Hepatocyte (in vitro differentiated cells): ENCODE data around the gene OR2B6. TPM values are rescaled to one million over a fixed set of nuclear protein-coding genes. Genes with fewer than 3 reads are reported as not detected.

Experiments used
- DNase-seq: peaks from one replicate; pipeline ENCODE4 v3.0.0-alpha.2; 2016; ENCODE audit warnings: low spot score
- H2AFZ ChIP-seq: fragments of 200-600 bp; sonication (generic); 2 replicates; pipeline ENCODE4 v1.6.0; 2016; ENCODE audit warnings: antibody characterized with exemption, mild to moderate bottlenecking
- H3K27ac ChIP-seq: fragments of 200-600 bp; sonication (generic); 2 replicates; pipeline ENCODE4 v1.5.1; 2016; ENCODE audit warnings: mild to moderate bottlenecking
- H3K27me3 ChIP-seq: fragments of 200-600 bp; sonication (generic); 2 replicates; pipeline ENCODE4 v1.6.1; 2016
- H3K36me3 ChIP-seq: fragments of 200-600 bp; sonication (generic); replicated peaks from 2 replicates; pipeline ENCODE4 v1.5.1; 2016; ENCODE audit warnings: low read depth; ENCODE audit not compliant: insufficient read depth
- H3K4me1 ChIP-seq: fragments of 200-600 bp; sonication (generic); 2 replicates; pipeline ENCODE4 v1.5.1; 2016; ENCODE audit warnings: mild to moderate bottlenecking, moderate library complexity; ENCODE audit not compliant: insufficient read depth
- H3K4me2 ChIP-seq: fragments of 200-600 bp; sonication (generic); 2 replicates; pipeline ENCODE4 v1.6.0; 2016
- H3K4me3 ChIP-seq: fragments of 200-600 bp; sonication (generic); 2 replicates; pipeline ENCODE4 v1.5.1; 2016; ENCODE audit warnings: mild to moderate bottlenecking
- H3K79me2 ChIP-seq: fragments of 200-600 bp; sonication (generic); 2 replicates; pipeline ENCODE4 v1.6.0; 2017; ENCODE audit warnings: mild to moderate bottlenecking
- H3K9me2 ChIP-seq: fragments of 200-600 bp; sonication (generic); replicated peaks from 2 replicates; pipeline ENCODE4 v1.6.0; 2017; ENCODE audit warnings: mild to moderate bottlenecking; ENCODE audit not compliant: insufficient read depth
- H3K9me3 ChIP-seq: fragments of 200-600 bp; sonication (generic); 2 replicates; pipeline ENCODE4 v1.5.1; 2016; ENCODE audit warnings: low read depth, mild to moderate bottlenecking
- H4K20me1 ChIP-seq: fragments of 200-600 bp; sonication (generic); 2 replicates; pipeline ENCODE4 v1.6.0; 2016; ENCODE audit warnings: mild to moderate bottlenecking; ENCODE audit not compliant: insufficient read depth, poor library complexity, severe bottlenecking
- CTCF ChIP-seq: fragments of 200-600 bp; sonication (generic); IDR thresholded peaks from 2 replicates; pipeline ENCODE4 v1.5.1; 2016; ENCODE audit warnings: antibody characterized with exemption, mild to moderate bottlenecking; ENCODE audit not compliant: poor library complexity
- EZH2 ChIP-seq: fragments of 200-600 bp; sonication (generic); IDR thresholded peaks from 2 replicates; pipeline ENCODE4 v1.6.1; 2016; ENCODE audit warnings: antibody characterized with exemption, mild to moderate bottlenecking, borderline replicate concordance
- EZH2phosphoT487 ChIP-seq: fragments of 200-600 bp; sonication (generic); IDR thresholded peaks from one replicate; pipeline ENCODE4 v1.6.1; 2018; ENCODE audit warnings: antibody characterized with exemption, mild to moderate bottlenecking, low read depth, moderate library complexity; ENCODE audit not compliant: unreplicated experiment, severe bottlenecking
- WGBS: methylation state at CpG from one replicate; pipeline ENCODE4 v1.1.6; 2016; ENCODE audit warnings: low lambda C conversion rate; ENCODE audit errors: missing lambda C conversion rate; 5-methylcytosine and 5-hydroxymethylcytosine counted together
- polyA plus RNA-seq: library from polyadenylated mRNA; unstranded; fragments of >200 nt; fragmentation: Nextera tagmentation; extraction: Ambion mirVana; gene quantifications from 2 replicates; pipeline ENCODE4 v1.2.1, GENCODE V29; 2016
- total RNA-seq: library from RNA; depleted of rRNA; stranded (reverse); fragments of >200 nt; gene quantifications from 2 replicates; pipeline ENCODE4 v1.2.3, GENCODE V29; 2014

OR2B6 gene
- not detected in 2 replicates for total RNA-seq
- polyA plus RNA-seq = 0.17 TPM in 1 of 2 replicates, not detected in the other

DNA sequence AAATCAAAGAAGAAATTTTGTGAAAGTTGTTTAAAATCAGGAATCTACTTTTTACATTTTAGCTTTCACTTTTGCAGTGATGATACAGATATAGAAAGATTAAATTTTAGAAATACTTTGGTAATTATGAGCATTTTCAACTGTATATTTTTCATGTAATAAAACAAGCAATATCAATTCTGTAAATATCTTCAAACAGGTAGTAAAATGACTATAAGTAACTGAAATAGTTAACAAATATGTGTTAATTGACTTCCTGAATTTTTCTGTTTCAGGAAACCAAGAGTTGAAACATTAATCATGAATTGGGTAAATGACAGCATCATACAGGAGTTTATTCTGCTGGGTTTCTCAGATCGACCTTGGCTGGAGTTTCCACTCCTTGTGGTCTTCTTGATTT lies at the start of gene OR2B6:
TSS of gene OR2B6 (plus strand) at position 301 of the 400 bp plus-strand sequence. CDS start at position 301, 0 bp downstream.
- TF ChIP-seq CTCF = no peak
- Histone ChIP-seq H3K27me3 (peaks cover 11% of the 10 kb centered on the region), H3K27ac (no peak within 1 kb of the TSS), H3K4me2 (no peak within 1 kb of the TSS), H4K20me1 (no peaks in the 10 kb centered on the region), H3K4me1 (no peaks in the 10 kb centered on the region), H3K9me2 (no peaks in the 10 kb centered on the region), H2AFZ (no peak within 1 kb of the TSS), H3K79me2 (no peaks in the 10 kb centered on the region), H3K36me3 (no peaks in the 10 kb centered on the region), H3K4me3 (no peak within 1 kb of the TSS), H3K9me3 (no peaks in the 10 kb centered on the region)
- no peak for DNase-seq
- 79% methylated on average over 1 of the region's 1 CpG for WGBS

DNA sequence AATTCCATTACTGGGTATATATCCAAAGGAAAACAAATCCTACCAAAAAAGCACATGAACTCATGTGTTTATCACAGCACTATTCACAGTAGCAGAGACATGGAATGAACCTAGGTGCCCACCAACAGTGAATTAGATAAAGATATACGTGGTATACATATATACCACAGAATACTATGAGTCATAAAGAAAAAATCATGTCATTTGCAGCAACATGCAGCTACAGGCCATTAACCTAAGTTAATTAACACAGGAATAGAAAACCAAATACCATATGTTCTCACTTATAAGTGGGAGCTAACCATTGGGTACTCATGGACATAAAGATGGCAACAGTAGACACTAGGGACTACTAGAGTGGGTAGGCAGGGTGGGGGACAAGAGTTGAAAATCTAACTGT lies 49.0 kb upstream of the OR2B6 start:
- Histone ChIP-seq H3K4me3 (no peak overlapping the region), H3K9me2 (no peaks in the 10 kb centered on the region), H3K36me3 (no peaks in the 10 kb centered on the region), H3K4me2 (no peak overlapping the region), H3K27ac (no peak overlapping the region), H3K79me2 (no peaks in the 10 kb centered on the region), H2AFZ (no peak overlapping the region), H3K4me1 (no peaks in the 10 kb centered on the region), H4K20me1 (no peaks in the 10 kb centered on the region), H3K9me3 (no peaks in the 10 kb centered on the region), H3K27me3 (no peaks in the 10 kb centered on the region)
- DNase-seq = no peak
- TF ChIP-seq EZH2phosphoT487 (no peak), CTCF (no peak), EZH2 (no peak)
- 69% methylated on average over 1 of the region's 1 CpG for WGBS

DNA sequence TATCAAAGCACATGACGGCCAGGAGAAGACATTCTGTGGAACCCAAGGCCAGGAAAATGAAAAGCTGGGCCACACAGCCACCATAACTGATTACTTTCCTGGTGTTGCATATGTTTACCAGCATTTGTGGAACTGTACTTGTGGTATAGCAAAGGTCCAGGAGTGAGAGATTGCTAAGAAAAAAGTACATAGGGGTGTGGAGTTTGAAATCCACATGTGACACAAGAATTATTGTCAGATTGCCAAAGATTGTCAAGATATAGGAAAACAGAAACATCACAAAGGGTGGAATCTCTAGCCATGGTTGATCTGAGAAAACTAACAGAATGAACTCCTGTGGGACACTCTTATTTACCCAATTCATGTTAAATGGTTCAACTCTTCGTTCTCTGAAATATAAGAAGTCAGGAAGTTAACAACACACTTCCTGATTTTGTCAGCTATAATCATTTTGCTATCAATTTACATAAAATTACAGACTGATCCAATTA lies 45.0 kb upstream of the OR2B6 start, which contains the start of gene OR2B2:
TSS of gene OR2B2 (minus strand) at position 441 of the 491 bp plus-strand sequence. CDS start at position 364, 77 bp downstream.
- H3K9me2 ChIP-seq = no peaks in the 10 kb centered on the region
- no peaks in the 10 kb centered on the region for H3K36me3 ChIP-seq
- no peak within 1 kb of the TSS for H3K27ac ChIP-seq
- no peak within 1 kb of the TSS for H2AFZ ChIP-seq
- WGBS = 85% methylated on average over 2 of the region's 2 CpGs
- H3K9me3 ChIP-seq = no peaks in the 10 kb centered on the region
- H3K4me1 ChIP-seq = no peaks in the 10 kb centered on the region
- DNase-seq = no peak
- no peak for TF ChIP-seq EZH2phosphoT487
- TF ChIP-seq EZH2 = no peak
- no peak for TF ChIP-seq CTCF
- H3K4me3 ChIP-seq = no peak within 1 kb of the TSS
- no peaks in the 10 kb centered on the region for H3K27me3 ChIP-seq
- H3K79me2 ChIP-seq = no peaks in the 10 kb centered on the region
- H3K4me2 ChIP-seq = no peak within 1 kb of the TSS
- no peaks in the 10 kb centered on the region for H4K20me1 ChIP-seq

DNA sequence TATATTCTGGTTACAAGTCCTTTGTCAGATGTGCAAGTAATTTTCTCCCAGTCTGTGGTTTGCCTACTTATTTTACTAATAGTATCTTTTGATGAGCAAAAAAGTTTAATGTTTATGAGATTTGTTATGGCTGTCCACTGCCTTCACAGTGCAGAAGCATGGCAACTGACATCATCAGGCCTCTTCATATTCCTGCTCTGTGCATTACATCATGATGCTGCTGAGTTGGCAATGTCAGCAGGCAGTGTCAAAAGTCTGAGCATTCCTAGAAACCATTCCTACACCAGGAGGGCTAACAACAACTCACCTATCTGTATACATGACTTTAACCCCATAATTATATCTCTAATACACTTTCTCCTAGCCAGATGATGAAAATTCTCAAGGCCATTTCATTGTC lies 34.1 kb upstream of the OR2B6 start:
- no peak for DNase-seq
- H3K36me3 ChIP-seq = no peaks in the 10 kb centered on the region
- no peaks in the 10 kb centered on the region for H3K9me2 ChIP-seq
- H3K9me3 ChIP-seq = no peaks in the 10 kb centered on the region
- no peaks in the 10 kb centered on the region for H3K27me3 ChIP-seq
- no peak overlapping the region for H3K27ac ChIP-seq
- H3K79me2 ChIP-seq = no peaks in the 10 kb centered on the region
- no peak overlapping the region for H3K4me3 ChIP-seq
- no peak overlapping the region for H3K4me2 ChIP-seq
- no peak overlapping the region for H2AFZ ChIP-seq
- no peaks in the 10 kb centered on the region for H3K4me1 ChIP-seq
- no peaks in the 10 kb centered on the region for H4K20me1 ChIP-seq
- TF ChIP-seq EZH2 = no peak
- no peak for TF ChIP-seq CTCF
- TF ChIP-seq EZH2phosphoT487 = no peak
